Central memory CD4-positive, alpha-beta T cell (primary cell): ENCODE measurements around the gene MAD1L1.

Source experiments
- DNase-seq: peaks from one replicate; pipeline ENCODE4 v3.0.0; 2022

MAD1L1 gene

DNA sequence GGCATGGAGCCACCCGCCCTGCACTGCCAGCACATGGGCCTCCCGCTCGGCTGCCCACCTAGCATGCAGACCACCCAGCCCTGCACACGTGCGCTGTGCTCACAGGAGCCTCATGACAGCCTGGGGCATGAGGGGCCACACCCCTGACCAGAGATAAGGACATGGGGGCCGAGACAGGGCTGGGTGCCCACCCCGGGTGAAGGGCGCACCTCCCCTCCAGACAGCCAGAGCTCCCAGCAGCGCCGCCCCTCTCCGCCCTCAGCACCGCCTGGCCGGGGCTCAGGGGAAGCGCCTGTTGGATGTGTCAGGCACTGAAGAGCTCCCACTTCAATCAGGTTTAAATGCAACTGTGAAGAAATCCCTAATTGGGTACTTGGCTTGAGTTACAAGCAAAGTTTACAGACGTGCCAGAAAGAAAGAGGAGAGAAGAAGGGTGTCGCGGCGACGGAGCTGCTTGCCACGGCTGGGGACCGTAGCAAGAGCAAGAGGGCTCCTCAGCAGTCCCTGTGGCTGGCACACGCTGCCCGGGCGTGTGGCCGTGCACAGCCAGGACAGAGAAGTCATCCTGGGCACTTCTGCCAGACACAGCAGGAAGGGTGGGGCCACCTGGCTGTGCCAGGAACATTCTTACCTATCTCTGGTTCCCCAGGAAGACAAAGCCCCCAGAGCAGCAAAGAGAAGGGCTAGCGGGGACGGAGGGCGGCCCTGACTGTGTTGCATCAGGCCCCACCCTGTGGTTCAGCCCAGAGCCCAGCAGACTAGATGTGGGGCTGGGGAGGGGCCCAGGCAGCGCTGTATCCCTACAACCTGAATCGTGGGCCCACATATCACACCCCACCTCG, 315.3 kb downstream of the MAD1L1 start:
- DNase-seq, result no peak

GRCh38 chr7:1916601-1916970, 316.2 kb downstream of the MAD1L1 start:
- no peak for DNase-seq

- no peak for DNase-seq
These were observed 316.7 kb downstream of the MAD1L1 start for GRCh38 chr7:1915956-1916600.

DNA sequence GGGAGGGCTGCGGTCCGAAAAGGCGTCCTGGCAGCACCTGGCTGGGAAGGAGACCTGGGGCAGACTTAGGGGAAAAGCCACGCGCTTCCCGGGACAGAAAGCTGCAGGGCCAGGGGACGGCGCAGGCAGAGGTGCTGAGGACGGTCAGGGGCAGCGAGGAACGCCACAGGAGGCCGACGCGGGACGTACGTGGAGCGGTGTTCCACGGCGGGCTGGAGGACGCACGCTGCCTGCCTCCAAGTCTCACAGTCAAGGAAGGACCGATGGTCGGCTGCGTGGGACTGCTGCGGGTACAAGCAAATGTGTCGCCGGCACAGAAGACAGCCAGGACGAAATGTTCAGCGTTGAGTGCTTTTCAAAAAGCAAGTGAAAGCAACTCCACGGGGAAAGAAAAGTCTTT, 317.4 kb downstream of the MAD1L1 start:
- no peak for DNase-seq

- no peak for DNase-seq
These were observed 318.0 kb downstream of the MAD1L1 start for GRCh38 chr7:1914743-1915142.

DNA sequence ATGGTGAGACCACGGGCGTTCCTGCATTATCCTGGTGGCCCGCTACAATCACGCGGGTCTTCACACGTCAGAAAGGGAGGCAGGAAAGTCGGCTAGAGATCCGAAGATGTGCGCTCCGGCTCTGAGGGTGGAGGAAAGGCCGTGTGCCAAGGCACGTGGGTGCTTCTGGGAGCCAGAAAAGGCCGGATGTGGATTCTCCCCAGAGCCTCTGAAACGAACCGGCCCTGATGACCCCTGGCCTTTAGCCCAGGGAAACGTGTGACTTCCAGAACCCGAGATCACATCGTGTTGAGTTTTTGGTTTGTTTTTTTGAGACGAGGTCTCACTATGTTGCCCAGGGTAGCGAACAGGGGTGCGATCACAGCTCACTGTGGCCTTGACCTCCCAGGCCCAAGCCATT, 318.4 kb downstream of the MAD1L1 start:
- DNase-seq, result no peak

DNA sequence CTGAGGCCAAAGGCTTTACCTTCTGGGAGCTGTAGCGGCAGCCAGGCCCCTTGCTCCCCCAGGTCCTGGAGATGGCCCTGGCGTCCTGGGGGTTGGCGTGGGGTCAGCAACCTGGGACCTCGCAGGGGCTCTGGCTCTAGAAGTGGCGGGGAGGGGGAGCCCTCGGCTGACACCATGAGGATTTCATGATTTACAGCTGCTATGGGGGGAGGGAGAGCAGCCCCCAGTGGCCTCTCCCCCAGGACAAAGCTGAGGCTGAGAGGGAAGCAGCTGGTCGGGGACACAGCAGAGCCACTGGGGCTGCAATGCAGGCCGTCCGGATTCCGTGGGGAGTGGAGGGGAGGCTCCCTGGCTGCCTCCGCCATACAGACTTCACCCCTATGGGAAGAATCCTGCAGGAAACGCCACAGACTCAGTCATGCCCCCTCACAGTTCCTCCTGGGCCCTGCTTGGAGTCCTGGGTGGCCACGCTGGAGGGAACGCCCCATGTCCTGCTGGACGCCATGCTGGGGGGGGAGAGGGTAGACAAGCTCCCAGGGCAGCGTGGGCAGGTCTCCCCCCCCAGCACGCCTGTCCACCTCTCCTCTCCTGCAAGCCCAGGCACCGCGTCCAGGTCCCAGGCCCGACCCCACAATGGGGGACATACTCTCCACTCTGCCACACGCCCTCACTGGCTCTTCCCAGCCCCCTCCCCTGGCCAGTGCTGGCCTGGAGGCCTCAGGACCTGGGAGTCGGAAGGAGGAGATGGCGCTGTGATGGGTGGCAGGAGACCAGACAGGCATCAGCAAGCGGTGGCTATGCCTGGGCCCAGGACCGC, 319.1 kb downstream of the MAD1L1 start:
- no peak for DNase-seq

DNA sequence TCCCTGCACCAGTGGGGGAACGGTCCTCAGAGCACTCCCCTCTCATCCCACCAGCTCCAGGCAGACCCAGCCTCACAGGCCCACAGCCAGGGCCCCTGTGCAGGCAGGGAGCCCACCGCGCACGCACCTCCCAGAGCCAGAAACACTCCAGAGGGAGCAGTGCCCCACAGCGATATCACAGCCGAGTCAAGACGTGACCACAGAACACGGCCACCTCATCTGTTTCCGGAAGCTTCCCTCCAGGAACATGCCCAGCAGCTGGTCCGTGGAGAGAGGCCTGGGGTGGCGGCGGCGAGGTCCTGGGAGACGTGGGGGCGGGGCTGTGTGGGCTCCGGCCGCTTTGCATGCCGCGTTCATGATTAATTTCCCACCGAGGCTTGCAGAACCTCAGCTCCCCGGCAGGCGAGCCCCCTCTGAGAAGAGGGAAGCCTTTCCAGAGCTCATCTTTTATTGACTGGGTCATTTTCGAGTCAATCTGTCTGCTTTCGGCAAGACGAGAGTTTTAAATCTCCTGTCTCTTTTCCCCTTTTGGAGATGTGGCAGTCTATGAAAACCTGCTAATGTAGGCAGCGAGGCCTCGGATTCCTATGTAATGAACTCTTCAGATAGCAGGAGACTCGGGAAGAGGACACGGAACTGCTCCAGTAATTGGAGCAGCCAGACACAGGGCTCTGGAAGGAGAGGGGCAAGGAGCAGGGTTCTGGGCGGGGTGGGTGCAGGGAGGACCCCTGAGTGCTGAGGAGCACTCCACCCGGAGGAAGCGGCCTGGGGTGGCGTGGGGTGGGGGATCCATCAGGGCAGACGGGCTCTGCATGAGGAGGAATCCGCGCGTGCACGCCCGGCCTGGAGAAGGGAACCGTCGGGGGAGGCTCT, 319.9 kb downstream of the MAD1L1 start:
- no peak for DNase-seq

DNA sequence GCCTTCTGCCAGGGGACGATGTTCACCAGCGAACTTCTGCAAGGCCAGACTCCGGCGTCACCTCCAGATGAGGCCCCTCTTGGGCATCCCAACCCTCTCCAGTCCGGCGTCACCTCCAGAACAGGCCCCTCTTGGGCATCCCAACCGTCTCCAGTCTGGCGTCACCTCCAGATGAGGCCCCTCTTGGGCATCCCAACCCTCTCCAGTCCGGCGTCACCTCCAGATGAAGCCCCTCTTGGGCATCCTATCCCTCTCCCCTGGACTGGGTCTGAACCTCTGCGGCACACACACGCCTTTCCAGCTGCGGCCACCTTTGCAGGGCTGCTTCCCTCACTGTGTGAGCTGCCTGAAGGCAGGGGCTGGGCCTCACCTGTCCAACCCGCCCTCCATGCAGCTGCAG, 321.2 kb downstream of the MAD1L1 start:
- no peak for DNase-seq

GRCh38 chr7:1910827-1911226, 321.9 kb downstream of the MAD1L1 start:
- no peak for DNase-seq

GRCh38 chr7:1910081-1910685, 322.6 kb downstream of the MAD1L1 start:
- DNase-seq, result no peak

DNA sequence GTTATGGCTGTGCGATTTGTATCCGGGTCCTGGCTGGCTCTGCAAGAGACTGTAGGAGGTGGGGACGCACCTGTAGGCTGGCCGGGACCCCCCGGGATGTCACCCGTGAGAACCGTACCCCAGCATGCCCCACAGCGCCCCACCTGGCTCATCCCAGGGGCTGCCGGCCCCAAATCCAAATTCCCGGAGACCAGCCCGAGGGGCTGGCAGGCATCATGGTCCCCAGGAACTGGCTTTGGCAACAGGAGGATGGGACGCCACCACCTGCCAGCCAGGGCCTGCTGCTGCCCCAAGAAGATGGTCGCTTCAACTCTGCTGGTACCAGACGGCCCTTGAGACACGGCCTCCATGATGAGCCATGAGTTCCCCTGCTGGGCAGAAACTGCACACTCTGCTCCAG, 323.3 kb downstream of the MAD1L1 start:
- no peak for DNase-seq

DNA sequence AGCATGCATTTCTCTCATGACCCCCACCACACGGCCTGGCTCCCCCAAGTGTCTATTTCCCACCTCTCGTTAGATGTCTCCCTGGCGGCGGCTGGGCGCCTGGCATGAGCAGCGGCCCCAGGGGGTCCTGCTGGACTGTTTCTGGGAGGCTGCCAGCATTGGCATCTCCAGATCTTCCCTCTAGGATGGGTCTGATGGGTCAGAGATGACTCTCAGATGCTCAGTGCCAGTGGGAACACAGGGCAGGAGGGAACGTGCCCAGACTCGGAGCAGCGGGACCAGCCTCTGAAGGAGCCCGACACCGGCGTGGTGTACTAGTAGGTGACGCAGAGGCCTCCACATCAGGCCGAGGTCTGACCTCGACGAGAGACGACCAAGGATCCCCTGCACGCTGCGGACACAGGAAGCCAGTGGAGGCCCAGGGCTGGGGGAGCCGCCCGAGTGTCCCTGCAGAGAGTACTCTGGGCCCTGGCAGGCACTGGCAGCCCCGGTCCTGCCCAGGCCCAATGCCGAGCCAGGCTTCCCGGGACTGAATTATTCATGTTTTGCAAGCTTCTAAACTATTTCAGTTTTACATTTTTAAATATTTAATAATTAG, 323.8 kb downstream of the MAD1L1 start:
- no peak for DNase-seq

DNA sequence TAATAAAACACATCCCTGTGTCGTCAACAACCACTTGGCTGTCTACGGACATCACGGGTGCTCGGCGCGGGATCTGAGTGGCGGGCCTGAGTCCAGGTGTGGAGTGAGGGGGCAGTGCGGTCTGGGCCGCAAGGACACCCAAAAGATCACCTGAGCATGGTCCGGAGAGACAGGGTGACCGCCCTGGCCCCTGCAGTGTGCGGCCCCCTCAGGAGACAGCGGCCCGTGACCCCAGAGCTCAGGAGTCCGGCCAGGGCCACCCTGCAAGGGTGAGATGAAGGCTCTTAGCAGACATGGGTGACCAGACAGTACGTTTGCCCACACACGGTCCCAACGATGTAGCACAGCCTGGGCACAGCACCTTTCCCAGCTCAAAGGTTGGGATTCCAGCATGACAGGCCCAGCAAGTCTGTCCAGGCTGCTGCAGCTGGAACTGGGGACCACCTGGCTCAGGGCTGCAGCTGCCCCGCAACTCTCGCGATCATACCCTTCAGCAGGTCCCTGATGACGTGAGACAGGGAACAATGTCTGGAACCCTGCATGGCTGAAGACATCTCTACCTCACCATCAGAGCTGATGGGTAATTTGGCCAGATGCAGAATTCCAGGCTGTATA, 324.9 kb downstream of the MAD1L1 start:
- DNase-seq, result no peak

DNA sequence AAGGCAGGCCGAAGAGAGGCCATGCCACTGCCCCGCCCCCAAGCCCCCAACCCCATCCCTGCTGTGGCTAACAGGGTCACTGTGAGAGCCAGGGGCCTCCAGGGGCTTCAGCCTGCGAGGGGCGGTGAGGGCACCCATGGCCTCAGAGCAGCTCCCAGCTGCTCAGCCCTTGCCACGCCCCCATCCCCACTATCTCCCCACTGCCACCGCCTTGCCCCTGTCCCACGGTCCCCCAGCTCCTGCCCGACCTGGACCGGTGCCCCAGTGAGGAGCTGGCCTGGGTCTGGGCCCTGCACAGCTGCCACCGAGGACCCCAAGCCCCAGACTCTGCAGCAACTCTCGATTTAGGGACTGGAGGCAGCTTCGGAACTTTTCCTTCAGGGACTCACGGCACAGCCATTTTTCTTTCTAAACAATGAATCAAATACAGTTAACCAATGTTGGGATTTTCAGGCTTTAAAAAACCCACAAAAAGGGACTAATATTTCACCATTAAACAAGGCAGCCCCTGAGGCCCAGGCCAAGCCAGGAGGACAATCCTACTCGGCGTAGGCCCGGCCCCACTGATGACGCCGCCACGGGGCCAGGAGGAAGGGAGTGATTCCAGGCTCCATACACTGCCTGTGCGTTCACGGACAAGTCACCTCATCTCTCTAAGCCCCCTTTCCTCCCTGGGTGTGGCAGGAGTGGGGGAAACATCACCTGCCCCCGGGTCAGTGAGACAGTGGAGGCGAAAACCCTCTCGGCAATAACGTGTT, 325.6 kb downstream of the MAD1L1 start:
- no peak for DNase-seq

DNA sequence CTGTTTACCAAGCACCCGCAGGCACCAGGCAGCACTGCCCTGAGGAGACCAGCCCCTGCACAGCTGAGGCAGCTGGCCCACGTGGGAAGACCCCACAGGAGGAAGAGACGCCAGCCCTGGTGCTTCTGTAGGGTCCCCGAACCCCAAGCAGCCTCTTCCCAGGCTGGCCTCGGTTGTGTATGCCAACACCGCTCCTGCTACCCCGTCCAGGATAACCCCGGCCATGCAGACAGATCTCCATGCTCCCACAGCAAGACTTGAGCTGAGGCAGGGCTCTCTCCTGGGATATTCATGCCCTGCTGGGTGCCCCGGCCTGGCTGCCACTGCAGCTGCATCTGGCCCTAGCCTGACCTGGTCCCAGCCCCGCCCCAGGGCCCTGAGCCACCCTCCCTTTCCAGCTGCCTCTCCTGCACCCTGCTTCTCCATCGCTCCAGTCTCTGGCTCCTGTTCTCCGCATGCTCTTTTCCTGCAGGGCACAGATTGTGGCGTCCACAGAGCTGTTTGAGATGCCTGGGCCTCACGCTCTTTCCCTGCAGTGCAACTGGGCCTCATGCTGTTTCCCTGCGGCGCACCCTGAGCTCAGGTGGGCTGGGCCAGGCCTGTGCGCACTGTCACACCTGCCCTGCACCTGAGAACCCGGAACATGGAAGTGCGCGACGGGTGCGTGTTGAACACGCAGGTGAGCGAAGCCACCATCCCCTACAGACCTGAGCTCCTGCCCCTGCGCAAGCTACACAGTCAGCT, 326.5 kb downstream of the MAD1L1 start:
- no peak for DNase-seq

GRCh38 chr7:1902231-1902855, 330.4 kb downstream of the MAD1L1 start:
- DNase-seq, result no peak

GRCh38 chr7:1901431-1902210, 331.1 kb downstream of the MAD1L1 start:
- no peak for DNase-seq
